ENCODE results near the gene CPSF2. TPM values are rescaled to one million over a fixed set of nuclear protein-coding genes. Genes with fewer than 3 reads are reported as not detected.
A peak's percentile ranks its signal among the peaks of the same experiment; 100 is the strongest.

CPSF2 gene
- total and polyA plus RNA-seq, 2 experiments from 2014 or later: 23.3 to 39.6 TPM

- no peak overlapping the region for H2AFZ ChIP-seq
- no peaks in the 10 kb centered on the region for H4K20me1 ChIP-seq (ENCODE audit: insufficient read depth, poor library complexity, severe bottlenecking)
- peaks cover 5% of the 10 kb centered on the region for H3K27me3 ChIP-seq
- H3K27ac ChIP-seq: no peak overlapping the region
- WGBS (ENCODE audit: low lambda C conversion rate, missing lambda C conversion rate): 20% methylated on average over 11 of the region's 11 CpGs
- no peaks in the 10 kb centered on the region for H3K36me3 ChIP-seq (replicated peaks; ENCODE audit: insufficient read depth, low read depth)
- no peak overlapping the region for H3K4me3 ChIP-seq
- H3K4me1 ChIP-seq (ENCODE audit: insufficient read depth): no peaks in the 10 kb centered on the region
- DNase-seq (ENCODE audit: low spot score): no peak
- H3K4me2 ChIP-seq: no peak overlapping the region
- no peaks in the 10 kb centered on the region for H3K9me2 ChIP-seq (replicated peaks; ENCODE audit: insufficient read depth)
- TF ChIP-seq EZH2 (IDR thresholded peaks at IDR 0.05; ENCODE audit: borderline replicate concordance) (no peak), EZH2phosphoT487 (IDR thresholded peaks at IDR 0.05; ENCODE audit: low read depth, severe bottlenecking, unreplicated experiment) (no peak), CTCF (IDR thresholded peaks at IDR 0.05; ENCODE audit: poor library complexity) (no peak)
- H3K9me3 ChIP-seq (ENCODE audit: low read depth): no peaks in the 10 kb centered on the region
- H3K79me2 ChIP-seq: peaks cover 17% of the 10 kb centered on the region
Observed at GRCh38 chr14:92108345-92109254, 13.2 kb upstream of the CPSF2 start.

DNA sequence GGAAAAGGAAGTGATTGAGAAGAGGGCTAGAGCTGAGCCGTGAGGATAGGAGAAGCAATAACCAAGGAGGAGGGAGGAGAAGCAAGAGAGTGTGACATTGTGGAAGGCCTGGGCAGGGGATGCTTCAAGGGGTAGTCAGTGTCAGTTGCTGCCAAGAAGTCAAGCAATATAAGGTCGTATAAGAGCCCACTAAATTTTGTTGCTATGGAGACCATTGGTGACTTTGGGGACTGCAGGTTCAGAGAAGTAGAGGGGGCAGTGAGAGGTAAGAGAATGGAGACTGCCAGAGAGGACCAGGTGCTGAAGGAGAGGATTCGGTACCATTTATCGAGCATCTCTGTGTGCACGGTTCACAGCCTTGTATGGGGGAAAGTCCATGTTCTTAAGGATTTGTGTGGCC is 12.3 kb upstream of the CPSF2 start:
- Histone ChIP-seq H3K79me2 (peaks cover 8% of the 10 kb centered on the region), H3K4me2 (no peak overlapping the region), H3K9me2 (replicated peaks; ENCODE audit: insufficient read depth) (no peaks in the 10 kb centered on the region), H2AFZ (no peak overlapping the region), H3K36me3 (replicated peaks; ENCODE audit: insufficient read depth, low read depth) (no peaks in the 10 kb centered on the region), H3K9me3 (ENCODE audit: low read depth) (no peaks in the 10 kb centered on the region), H3K4me3 (no peak overlapping the region), H3K4me1 (ENCODE audit: insufficient read depth) (no peaks in the 10 kb centered on the region), H4K20me1 (ENCODE audit: insufficient read depth, poor library complexity, severe bottlenecking) (no peaks in the 10 kb centered on the region), H3K27ac (no peak overlapping the region), H3K27me3 (peaks cover 5% of the 10 kb centered on the region)
- TF ChIP-seq EZH2 (IDR thresholded peaks at IDR 0.05; ENCODE audit: borderline replicate concordance): no peak
- no peak for TF ChIP-seq EZH2phosphoT487 (IDR thresholded peaks at IDR 0.05; ENCODE audit: low read depth, severe bottlenecking, unreplicated experiment)
- TF ChIP-seq CTCF (IDR thresholded peaks at IDR 0.05; ENCODE audit: poor library complexity): no peak
- 86% methylated on average over 5 of the region's 5 CpGs for WGBS (ENCODE audit: low lambda C conversion rate, missing lambda C conversion rate)
- DNase-seq (ENCODE audit: low spot score): no peak

DNA sequence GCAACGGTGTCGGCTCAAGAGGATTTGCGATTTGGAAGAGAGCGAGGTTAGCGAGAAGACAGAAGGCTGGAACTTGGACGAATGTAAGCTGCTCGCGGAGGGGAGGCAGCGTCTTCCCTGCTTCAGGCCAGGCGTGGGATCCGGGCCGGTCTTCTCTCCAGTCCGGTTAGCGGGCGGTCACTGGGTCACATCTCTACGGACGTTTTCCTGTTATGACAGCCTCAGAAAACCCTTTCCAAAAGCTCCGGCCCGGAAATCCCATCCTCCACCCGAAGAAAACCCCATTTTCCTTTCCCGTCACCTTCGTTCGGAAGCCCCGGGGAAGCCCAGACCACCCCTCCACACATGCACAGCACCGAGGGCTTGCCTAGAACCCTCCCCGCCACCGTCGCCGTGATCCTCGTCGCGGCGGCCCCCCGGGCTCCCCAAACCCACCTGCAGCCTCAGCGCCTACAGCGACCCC is 531 bp upstream of the CPSF2 start:
- Histone ChIP-seq H3K4me3 (peak overlapping the region; percentile 95), H3K27me3 (no peaks in the 10 kb centered on the region), H3K36me3 (replicated peaks; ENCODE audit: insufficient read depth, low read depth) (no peaks in the 10 kb centered on the region), H3K9me3 (ENCODE audit: low read depth) (no peaks in the 10 kb centered on the region), H3K4me2 (peak overlapping the region; percentile 90), H4K20me1 (ENCODE audit: insufficient read depth, poor library complexity, severe bottlenecking) (no peaks in the 10 kb centered on the region), H3K79me2 (peaks cover 67% of the 10 kb centered on the region), H3K4me1 (ENCODE audit: insufficient read depth) (peaks cover 13% of the 10 kb centered on the region), H3K27ac (peak overlapping the region; percentile 98), H3K9me2 (replicated peaks; ENCODE audit: insufficient read depth) (no peaks in the 10 kb centered on the region), H2AFZ (peak overlapping the region; percentile 97)
- TF ChIP-seq EZH2phosphoT487 (IDR thresholded peaks at IDR 0.05; ENCODE audit: low read depth, severe bottlenecking, unreplicated experiment) (no peak), CTCF (IDR thresholded peaks at IDR 0.05; ENCODE audit: poor library complexity) (no peak), EZH2 (IDR thresholded peaks at IDR 0.05; ENCODE audit: borderline replicate concordance) (no peak)
- under 1% methylated on average over 36 of the region's 36 CpGs for WGBS (ENCODE audit: low lambda C conversion rate, missing lambda C conversion rate)
- peak; percentile 45 for DNase-seq (ENCODE audit: low spot score)
